Measurements from ENCODE around the gene FLNB. TPM values are rescaled to one million over a fixed set of nuclear protein-coding genes. Genes with fewer than 3 reads are reported as not detected.

The FLNB gene
- total RNA-seq, 2 experiments from 2014 or later: 26.3 to 28.4 TPM

- DNase-seq (no peak), ATAC-seq (peak; percentile 26)
- Mint-ChIP-seq H3K4me1 (ENCODE audit: low read depth) (peaks cover 57% of the 10 kb centered on the region), H3K36me3 (ENCODE audit: low read depth) (peaks cover 1% of the 10 kb centered on the region), H3K9me3 (no peaks in the 10 kb centered on the region), H3K4me3 (no peak overlapping the region), H3K27me3 (no peaks in the 10 kb centered on the region), H3K27ac (no peak overlapping the region)
- intact Hi-C loops (cut with micrococcal nuclease): no loop called here
- ChIA-PET POLR2A (interaction anchor here (0.7 kb wide), 1 partner anchor 10 kb away, joined by 3 read pairs; no protein-coding TSS in a partner anchor), CTCF (interaction anchor here (0.9 to 2.8 kb wide), 6 partner anchors 9 to 145 kb away, joined by 3 to 12 read pairs (median 3); no protein-coding TSS in a partner anchor)
- TF ChIP-seq CTCF (IDR thresholded peaks at IDR 0.05): no peak
Measured at GRCh38 chr3:58022490-58022889, 14.3 kb downstream of the FLNB start.

- ATAC-seq (no peak), DNase-seq (no peak)
- H3K4me1 Mint-ChIP-seq (ENCODE audit: low read depth): peaks cover 58% of the 10 kb centered on the region
- H3K27ac Mint-ChIP-seq: no peak overlapping the region
- ChIA-PET CTCF (interaction anchor here (1.1 to 2.8 kb wide), 5 partner anchors 9 to 194 kb away, joined by 3 to 12 read pairs (median 3); no protein-coding TSS in a partner anchor), POLR2A (interaction anchor here (0.7 kb wide), 1 partner anchor 174 kb away, joined by 3 read pairs; no protein-coding TSS in a partner anchor)
- H3K36me3 Mint-ChIP-seq (ENCODE audit: low read depth): no peaks in the 10 kb centered on the region
- no peaks in the 10 kb centered on the region for H3K9me3 Mint-ChIP-seq
- H3K27me3 Mint-ChIP-seq: no peaks in the 10 kb centered on the region
- TF ChIP-seq CTCF (IDR thresholded peaks at IDR 0.05): no peak
- intact Hi-C loops (cut with micrococcal nuclease): no loop called here
- H3K4me3 Mint-ChIP-seq: no peak overlapping the region
Measured at GRCh38 chr3:58023531-58023930, 15.3 kb downstream of the FLNB start.

- intact Hi-C loops (cut with micrococcal nuclease): no loop called here
- DNase-seq: no peak
- no peak for ATAC-seq
- no peak for TF ChIP-seq CTCF (IDR thresholded peaks at IDR 0.05)
- H3K9me3 Mint-ChIP-seq: no peaks in the 10 kb centered on the region
- H3K27ac Mint-ChIP-seq: no peak overlapping the region
- H3K4me1 Mint-ChIP-seq (ENCODE audit: low read depth): peaks cover 52% of the 10 kb centered on the region
- H3K36me3 Mint-ChIP-seq (ENCODE audit: low read depth): no peaks in the 10 kb centered on the region
- H3K27me3 Mint-ChIP-seq: no peaks in the 10 kb centered on the region
- no peak overlapping the region for H3K4me3 Mint-ChIP-seq
- POLR2A ChIA-PET: interaction anchor here (0.6 kb wide), 1 partner anchor 600 kb away, joined by 3 read pairs; no protein-coding TSS in a partner anchor
- CTCF ChIA-PET: no interaction called here
Measured at GRCh38 chr3:58025406-58025805, 17.2 kb downstream of the FLNB start.

GRCh38 chr3:58025837-58026569 is 17.8 kb downstream of the FLNB start:
- Mint-ChIP-seq H3K27me3 (no peaks in the 10 kb centered on the region), H3K4me3 (no peak overlapping the region), H3K36me3 (ENCODE audit: low read depth) (no peaks in the 10 kb centered on the region), H3K9me3 (no peaks in the 10 kb centered on the region), H3K27ac (no peak overlapping the region), H3K4me1 (ENCODE audit: low read depth) (peaks cover 48% of the 10 kb centered on the region)
- no peak for TF ChIP-seq CTCF (IDR thresholded peaks at IDR 0.05)
- intact Hi-C loops (cut with micrococcal nuclease): no loop called here
- ATAC-seq: peak; percentile 28
- POLR2A ChIA-PET: no interaction called here
- CTCF ChIA-PET: no interaction called here
- DNase-seq: no peak

- H3K9me3 Mint-ChIP-seq: no peaks in the 10 kb centered on the region
- peak; percentile 17 for ATAC-seq
Measured at GRCh38 chr3:58026598-58026997, 18.4 kb downstream of the FLNB start.

More at GRCh38 chr3:58026598-58026997, 18.4 kb downstream of the FLNB start:
- ChIA-PET POLR2A (no interaction called here), CTCF (no interaction called here)
- H3K36me3 Mint-ChIP-seq (ENCODE audit: low read depth): no peaks in the 10 kb centered on the region
- H3K4me3 Mint-ChIP-seq: no peak overlapping the region
- H3K27me3 Mint-ChIP-seq: no peaks in the 10 kb centered on the region
- TF ChIP-seq CTCF (IDR thresholded peaks at IDR 0.05): no peak
- no peak for DNase-seq
- intact Hi-C loops (cut with micrococcal nuclease): no loop called here
- H3K27ac Mint-ChIP-seq: no peak overlapping the region
- H3K4me1 Mint-ChIP-seq (ENCODE audit: low read depth): peaks cover 45% of the 10 kb centered on the region
